ENCODE measurements around the gene CELF4.

CELF4 gene

DNA sequence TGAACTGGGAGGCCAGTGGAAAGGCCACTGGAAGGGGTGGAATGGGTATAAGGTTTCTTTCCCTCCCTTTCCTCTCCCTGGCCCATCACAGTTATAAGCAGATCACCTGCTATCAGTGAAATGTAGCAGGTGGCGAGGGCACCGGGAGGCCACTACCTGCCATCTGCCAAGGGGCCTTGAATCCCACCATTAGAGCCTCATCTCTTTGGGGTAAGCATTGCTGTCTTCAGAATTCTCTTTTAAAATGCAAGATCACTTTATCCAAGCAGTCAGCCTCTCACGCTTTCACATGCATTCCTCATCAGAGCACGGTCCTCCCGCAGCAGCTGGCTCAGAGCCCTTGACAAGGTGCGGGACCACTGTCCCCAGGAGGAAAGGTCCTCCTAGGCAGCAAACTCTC is 268.5 kb downstream of the CELF4 start:
- no peak overlapping the region for H2AFZ ChIP-seq (ENCODE audit: low read depth, low read length, severe bottlenecking)
- H3K79me2 ChIP-seq (ENCODE audit: insufficient read depth, low read length) = no peaks in the 10 kb centered on the region
- H3K27me3 ChIP-seq (ENCODE audit: low read length) = no peaks in the 10 kb centered on the region
- H3K4me2 ChIP-seq (ENCODE audit: low read depth, low read length, poor library complexity, severe bottlenecking) = no peak overlapping the region
- no peak overlapping the region for H3K27ac ChIP-seq (ENCODE audit: low read depth, low read length)
- H3K9me2 ChIP-seq (replicated peaks; ENCODE audit: insufficient read depth, low read length) = no peaks in the 10 kb centered on the region
- H3K4me3 ChIP-seq (ENCODE audit: insufficient read depth, low read length, poor library complexity, severe bottlenecking) = no peak overlapping the region
- H4K20me1 ChIP-seq (ENCODE audit: low read depth, low read length) = no peaks in the 10 kb centered on the region
- no peak overlapping the region for H3K9ac ChIP-seq (ENCODE audit: low read length)
- no peaks in the 10 kb centered on the region for H3K9me3 ChIP-seq (ENCODE audit: insufficient read depth, low read length)
- TF ChIP-seq, protein P1, sequence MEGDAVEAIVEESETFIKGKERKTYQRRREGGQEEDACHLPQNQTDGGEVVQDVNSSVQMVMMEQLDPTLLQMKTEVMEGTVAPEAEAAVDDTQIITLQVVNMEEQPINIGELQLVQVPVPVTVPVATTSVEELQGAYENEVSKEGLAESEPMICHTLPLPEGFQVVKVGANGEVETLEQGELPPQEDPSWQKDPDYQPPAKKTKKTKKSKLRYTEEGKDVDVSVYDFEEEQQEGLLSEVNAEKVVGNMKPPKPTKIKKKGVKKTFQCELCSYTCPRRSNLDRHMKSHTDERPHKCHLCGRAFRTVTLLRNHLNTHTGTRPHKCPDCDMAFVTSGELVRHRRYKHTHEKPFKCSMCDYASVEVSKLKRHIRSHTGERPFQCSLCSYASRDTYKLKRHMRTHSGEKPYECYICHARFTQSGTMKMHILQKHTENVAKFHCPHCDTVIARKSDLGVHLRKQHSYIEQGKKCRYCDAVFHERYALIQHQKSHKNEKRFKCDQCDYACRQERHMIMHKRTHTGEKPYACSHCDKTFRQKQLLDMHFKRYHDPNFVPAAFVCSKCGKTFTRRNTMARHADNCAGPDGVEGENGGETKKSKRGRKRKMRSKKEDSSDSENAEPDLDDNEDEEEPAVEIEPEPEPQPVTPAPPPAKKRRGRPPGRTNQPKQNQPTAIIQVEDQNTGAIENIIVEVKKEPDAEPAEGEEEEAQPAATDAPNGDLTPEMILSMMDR (IDR thresholded peaks at IDR 0.05; ENCODE audit: insufficient read depth, low read length, poor library complexity, severe bottlenecking) = no peak
- no peak for TF ChIP-seq EZH2phosphoT487 (conservative IDR thresholded peaks at IDR 0.05; ENCODE audit: low read length)
- no peaks in the 10 kb centered on the region for H3K36me3 ChIP-seq (ENCODE audit: low read length)
- H3F3A ChIP-seq (ENCODE audit: insufficient read depth) = no peaks in the 10 kb centered on the region

DNA sequence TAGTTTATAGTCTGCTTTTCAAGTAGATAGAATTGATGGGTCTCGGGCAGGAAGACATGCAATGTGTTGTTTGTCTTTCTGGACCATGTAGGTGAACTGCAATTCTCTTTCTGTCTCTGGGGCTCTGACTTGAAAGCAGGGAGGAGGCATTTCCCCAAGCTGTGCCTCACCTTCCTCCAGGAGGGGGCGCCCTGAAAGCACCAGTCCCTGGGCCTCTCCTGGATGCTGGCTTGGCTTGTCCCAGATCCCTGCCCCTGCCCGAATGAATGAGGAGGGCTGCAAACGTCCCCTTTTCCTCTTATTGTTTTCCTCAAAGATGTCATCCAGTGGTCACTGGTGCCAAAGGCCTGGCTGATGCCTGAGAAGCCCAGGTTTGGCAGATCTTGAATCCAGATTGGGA is 270.6 kb downstream of the CELF4 start:
- Histone ChIP-seq H3F3A (ENCODE audit: insufficient read depth) (no peaks in the 10 kb centered on the region), H3K4me2 (ENCODE audit: low read depth, low read length, poor library complexity, severe bottlenecking) (no peak overlapping the region), H3K27ac (ENCODE audit: low read depth, low read length) (no peak overlapping the region), H3K4me3 (ENCODE audit: insufficient read depth, low read length, poor library complexity, severe bottlenecking) (no peak overlapping the region), H3K79me2 (ENCODE audit: insufficient read depth, low read length) (no peaks in the 10 kb centered on the region), H2AFZ (ENCODE audit: low read depth, low read length, severe bottlenecking) (no peak overlapping the region), H3K27me3 (ENCODE audit: low read length) (no peaks in the 10 kb centered on the region), H3K9ac (ENCODE audit: low read length) (no peak overlapping the region), H4K20me1 (ENCODE audit: low read depth, low read length) (no peaks in the 10 kb centered on the region), H3K9me3 (ENCODE audit: insufficient read depth, low read length) (no peaks in the 10 kb centered on the region), H3K36me3 (ENCODE audit: low read length) (no peaks in the 10 kb centered on the region), H3K9me2 (replicated peaks; ENCODE audit: insufficient read depth, low read length) (no peaks in the 10 kb centered on the region)
- no peak for TF ChIP-seq EZH2phosphoT487 (conservative IDR thresholded peaks at IDR 0.05; ENCODE audit: low read length)
- TF ChIP-seq, protein P1 (IDR thresholded peaks at IDR 0.05; ENCODE audit: insufficient read depth, low read length, poor library complexity, severe bottlenecking) = peak; percentile 38

DNA sequence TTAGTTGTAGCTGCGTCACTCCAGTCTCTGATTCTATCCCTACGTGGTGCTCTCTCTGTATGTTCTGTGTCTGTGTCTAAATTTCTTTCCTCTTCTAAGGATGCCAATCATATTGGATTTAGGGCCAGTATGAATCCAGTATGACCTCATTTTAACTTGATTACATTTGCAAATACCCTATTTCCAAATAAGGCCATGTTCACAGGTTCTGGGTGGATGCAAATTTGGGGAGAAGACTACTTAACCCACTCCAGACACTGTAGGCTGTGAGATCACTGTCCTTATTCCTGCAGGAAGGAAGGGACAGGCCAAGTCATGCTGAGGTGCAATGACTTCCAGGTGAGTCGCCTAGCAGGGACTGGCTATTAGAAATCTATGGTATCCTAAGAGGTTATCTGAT is 272.2 kb downstream of the CELF4 start:
- TF ChIP-seq, protein P1 (IDR thresholded peaks at IDR 0.05; ENCODE audit: insufficient read depth, low read length, poor library complexity, severe bottlenecking) = no peak
- no peak for TF ChIP-seq EZH2phosphoT487 (conservative IDR thresholded peaks at IDR 0.05; ENCODE audit: low read length)
- H3K27me3 ChIP-seq (ENCODE audit: low read length) = no peaks in the 10 kb centered on the region
- no peaks in the 10 kb centered on the region for H3F3A ChIP-seq (ENCODE audit: insufficient read depth)
- no peaks in the 10 kb centered on the region for H3K36me3 ChIP-seq (ENCODE audit: low read length)
- no peak overlapping the region for H3K9ac ChIP-seq (ENCODE audit: low read length)
- no peak overlapping the region for H3K27ac ChIP-seq (ENCODE audit: low read depth, low read length)
- H4K20me1 ChIP-seq (ENCODE audit: low read depth, low read length) = no peaks in the 10 kb centered on the region
- no peaks in the 10 kb centered on the region for H3K9me2 ChIP-seq (replicated peaks; ENCODE audit: insufficient read depth, low read length)
- H2AFZ ChIP-seq (ENCODE audit: low read depth, low read length, severe bottlenecking) = no peak overlapping the region
- no peak overlapping the region for H3K4me3 ChIP-seq (ENCODE audit: insufficient read depth, low read length, poor library complexity, severe bottlenecking)
- H3K4me2 ChIP-seq (ENCODE audit: low read depth, low read length, poor library complexity, severe bottlenecking) = no peak overlapping the region
- no peaks in the 10 kb centered on the region for H3K9me3 ChIP-seq (ENCODE audit: insufficient read depth, low read length)
- no peaks in the 10 kb centered on the region for H3K79me2 ChIP-seq (ENCODE audit: insufficient read depth, low read length)
